SU-DHL-6 (cell line): ENCODE data around the gene BCAS4.

Source experiments
- H2AFZ ChIP-seq: fragments of 200-600 bp; sonication (generic); 2 replicates; pipeline ENCODE4 v1.6.1; 2014; ENCODE audit warnings: low read depth, mild to moderate bottlenecking, moderate library complexity, mixed read lengths, antibody characterized with exemption, low read length; ENCODE audit not compliant: severe bottlenecking
- H3F3A ChIP-seq: fragments of 200-600 bp; shearing (Covaris generic); 2 replicates; pipeline ENCODE4 v1.6.0; 2016; ENCODE audit warnings: antibody characterized with exemption, mild to moderate bottlenecking; ENCODE audit not compliant: insufficient read depth
- H3K27ac ChIP-seq: fragments of 200-600 bp; sonication (generic); 2 replicates; pipeline ENCODE4 v1.5.1; 2016; ENCODE audit warnings: low read depth, mild to moderate bottlenecking, low read length, moderate library complexity, mixed read lengths
- H3K27me3 ChIP-seq: fragments of 200-600 bp; sonication (generic), shearing (Covaris generic); 2 replicates; pipeline ENCODE4 v1.6.0; 2014; ENCODE audit warnings: mild to moderate bottlenecking, low read length
- H3K36me3 ChIP-seq: fragments of 200-600 bp; sonication (generic); 2 replicates; pipeline ENCODE4 v1.6.1; 2014; ENCODE audit warnings: mild to moderate bottlenecking, low read length, mixed read lengths
- H3K4me2 ChIP-seq: fragments of 300-600, 200-600 bp; shearing (Covaris generic), sonication (generic); 2 replicates; pipeline ENCODE4 v1.6.0; 2014; ENCODE audit warnings: low read length, low read depth, mild to moderate bottlenecking; ENCODE audit not compliant: poor library complexity, severe bottlenecking
- H3K4me3 ChIP-seq: fragments of 200-600 bp; sonication (generic); 2 replicates; pipeline ENCODE4 v1.5.1; 2014; ENCODE audit warnings: antibody characterized with exemption, low read length, mild to moderate bottlenecking, mixed read lengths; ENCODE audit not compliant: insufficient read depth, poor library complexity, severe bottlenecking
- H3K79me2 ChIP-seq: fragments of 200-600 bp; sonication (generic); 2 replicates; pipeline ENCODE4 v1.6.1; 2014; ENCODE audit warnings: mild to moderate bottlenecking, low read length, moderate library complexity; ENCODE audit not compliant: insufficient read depth
- H3K9ac ChIP-seq: fragments of 200-600 bp; sonication (generic); 2 replicates; pipeline ENCODE4 v1.7.0; 2014; ENCODE audit warnings: mild to moderate bottlenecking, low read length
- H3K9me2 ChIP-seq: fragments of 200-600 bp; sonication (generic); replicated peaks from 2 replicates; pipeline ENCODE4 v1.6.1; 2014; ENCODE audit warnings: low read length; ENCODE audit not compliant: insufficient read depth
- H3K9me3 ChIP-seq: fragments of 200-600 bp; sonication (generic); 2 replicates; pipeline ENCODE4 v1.6.1; 2014; ENCODE audit warnings: low read length, mixed read lengths; ENCODE audit not compliant: insufficient read depth
- H4K20me1 ChIP-seq: fragments of 200-600 bp; sonication (generic); 2 replicates; pipeline ENCODE4 v1.6.1; 2014; ENCODE audit warnings: low read depth, mild to moderate bottlenecking, antibody characterized with exemption, low read length, moderate library complexity, mixed read lengths
- CTCF ChIP-seq: fragments of 200-600 bp; sonication (generic); IDR thresholded peaks from one replicate; pipeline ENCODE4 v1.5.1; 2017; ENCODE audit warnings: antibody characterized with exemption, mild to moderate bottlenecking, low read length, moderate library complexity; ENCODE audit not compliant: insufficient read depth, poor library complexity, severe bottlenecking
- EZH2phosphoT487 ChIP-seq: fragments of 200-600 bp; sonication (generic), shearing (Covaris generic); conservative IDR thresholded peaks from 2 replicates; pipeline ENCODE4 v1.6.1; 2018; ENCODE audit warnings: mild to moderate bottlenecking, antibody characterized with exemption, low read length, moderate library complexity, mixed read lengths

BCAS4 gene

GRCh38 chr20:50855498-50856474 is 60.9 kb downstream of the BCAS4 start:
- no peak overlapping the region for H3K4me2 ChIP-seq
- no peaks in the 10 kb centered on the region for H3F3A ChIP-seq
- H3K27me3 ChIP-seq: no peaks in the 10 kb centered on the region
- no peaks in the 10 kb centered on the region for H3K9me2 ChIP-seq
- no peak overlapping the region for H2AFZ ChIP-seq
- H3K9ac ChIP-seq: no peak overlapping the region
- no peaks in the 10 kb centered on the region for H3K9me3 ChIP-seq
- no peaks in the 10 kb centered on the region for H4K20me1 ChIP-seq
- peaks cover 26% of the 10 kb centered on the region; the same call in 1 of the 2 replicates for H3K79me2 ChIP-seq
- no peak for TF ChIP-seq EZH2phosphoT487
- TF ChIP-seq CTCF: no peak
- no peak overlapping the region for H3K27ac ChIP-seq
- no peak overlapping the region for H3K4me3 ChIP-seq
- H3K36me3 ChIP-seq: peaks cover 3% of the 10 kb centered on the region; the same call in 1 of the 2 replicates

DNA sequence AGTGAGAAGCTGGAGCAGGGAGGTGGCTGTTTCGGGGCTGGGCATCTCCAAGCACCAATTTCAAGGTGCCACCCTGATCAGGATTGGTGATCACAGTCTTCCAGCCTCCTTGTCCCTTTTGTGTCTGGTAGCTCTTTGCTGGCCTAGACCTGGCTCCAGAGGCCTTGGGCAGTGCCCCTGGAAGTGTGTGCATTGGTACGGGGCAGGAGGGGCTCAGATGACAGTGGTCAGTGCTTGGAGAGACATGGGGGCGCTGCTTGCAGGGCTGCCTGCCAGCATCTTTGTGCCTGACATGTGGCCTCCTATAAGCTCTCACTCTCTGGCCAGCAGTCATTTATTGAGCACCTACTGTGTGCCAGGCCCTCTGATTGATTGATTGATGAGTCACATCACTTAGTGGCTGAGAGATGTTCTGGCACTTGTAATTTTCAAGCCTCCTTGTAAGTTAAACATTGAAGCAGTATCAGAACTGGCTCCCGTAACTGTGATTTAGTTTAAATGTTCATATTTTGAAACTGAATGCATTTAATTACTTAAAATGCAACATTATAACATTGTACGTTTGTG is 61.7 kb downstream of the BCAS4 start:
- Histone ChIP-seq H3K79me2 (peaks cover 26% of the 10 kb centered on the region; the same call in 1 of the 2 replicates), H4K20me1 (no peaks in the 10 kb centered on the region), H3F3A (no peaks in the 10 kb centered on the region), H3K9me2 (no peaks in the 10 kb centered on the region), H3K27me3 (no peaks in the 10 kb centered on the region), H3K4me2 (no peak overlapping the region), H3K9ac (no peak overlapping the region), H3K27ac (no peak overlapping the region), H3K36me3 (peaks cover 3% of the 10 kb centered on the region; the same call in 1 of the 2 replicates), H3K9me3 (no peaks in the 10 kb centered on the region), H2AFZ (no peak overlapping the region), H3K4me3 (no peak overlapping the region)
- TF ChIP-seq CTCF (no peak), EZH2phosphoT487 (no peak)

GRCh38 chr20:50857348-50857747 is 62.5 kb downstream of the BCAS4 start:
- Histone ChIP-seq H3K36me3 (no peaks in the 10 kb centered on the region; the same call in 1 of the 2 replicates), H3K27me3 (no peaks in the 10 kb centered on the region), H3K4me2 (no peak overlapping the region)

More at GRCh38 chr20:50857348-50857747, 62.5 kb downstream of the BCAS4 start:
- Histone ChIP-seq H3K9me2 (no peaks in the 10 kb centered on the region), H3K27ac (no peak overlapping the region), H3K9ac (no peak overlapping the region), H3F3A (no peaks in the 10 kb centered on the region), H3K9me3 (no peaks in the 10 kb centered on the region), H3K4me3 (no peak overlapping the region), H3K79me2 (peaks cover 26% of the 10 kb centered on the region; the same call in 1 of the 2 replicates), H4K20me1 (no peaks in the 10 kb centered on the region), H2AFZ (no peak overlapping the region)
- TF ChIP-seq CTCF: no peak
- TF ChIP-seq EZH2phosphoT487: no peak
